NK-92 (cell line): Measurements from ENCODE around the gene RGS19.
"Not testable (repeated sequence)": the region's sequence is repeated elsewhere in the genome, so short reads cannot be mapped to it uniquely, and the experiment has no call there.

Experiments
- DNase-seq: peaks from one replicate; lab custom pipeline; 2025; ENCODE audit not compliant: unreplicated experiment; lab: John Stamatoyannopoulos, UW

Gene RGS19

DNA sequence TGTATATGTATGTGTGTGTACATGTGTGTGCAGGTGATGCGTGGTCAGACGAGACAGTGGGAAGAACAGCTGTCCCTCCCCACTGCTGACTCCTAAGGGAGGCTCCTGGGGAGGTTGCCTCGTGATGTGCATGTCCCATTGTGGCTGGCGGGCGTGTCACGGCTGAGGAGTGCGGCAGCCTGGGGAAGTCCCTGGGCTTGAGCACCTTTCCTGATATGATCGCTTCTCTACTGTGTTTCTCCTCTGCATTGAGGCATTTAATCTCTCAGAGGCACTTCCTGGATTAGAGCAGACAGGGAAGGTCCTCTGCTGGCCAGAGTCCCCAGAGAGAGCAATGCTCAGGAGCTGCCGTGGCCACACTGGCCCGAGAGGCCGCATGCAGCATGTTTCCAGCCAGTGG, 16.6 kb upstream of the RGS19 start:
- no peak for DNase-seq

DNA sequence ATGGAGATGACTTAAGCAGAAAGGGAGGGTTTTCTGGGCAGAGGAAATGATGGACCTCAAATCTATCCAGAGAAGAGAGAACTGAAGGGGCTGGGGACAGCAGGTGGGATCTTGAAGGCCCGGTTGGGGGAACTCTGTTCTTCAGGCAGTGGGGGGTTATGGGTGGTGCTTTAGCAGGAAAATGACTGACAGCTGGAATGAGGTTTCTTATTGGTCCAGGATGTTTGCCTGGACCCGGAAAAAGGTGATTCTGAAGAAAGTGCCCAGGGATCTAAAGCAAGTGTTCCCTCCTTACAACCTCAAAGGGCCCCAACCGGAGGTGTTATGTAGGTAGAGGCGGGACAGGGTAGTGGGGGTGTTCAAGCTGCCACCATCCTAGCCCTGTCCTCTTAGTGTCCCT, 16.1 kb upstream of the RGS19 start:
- DNase-seq = no peak

DNA sequence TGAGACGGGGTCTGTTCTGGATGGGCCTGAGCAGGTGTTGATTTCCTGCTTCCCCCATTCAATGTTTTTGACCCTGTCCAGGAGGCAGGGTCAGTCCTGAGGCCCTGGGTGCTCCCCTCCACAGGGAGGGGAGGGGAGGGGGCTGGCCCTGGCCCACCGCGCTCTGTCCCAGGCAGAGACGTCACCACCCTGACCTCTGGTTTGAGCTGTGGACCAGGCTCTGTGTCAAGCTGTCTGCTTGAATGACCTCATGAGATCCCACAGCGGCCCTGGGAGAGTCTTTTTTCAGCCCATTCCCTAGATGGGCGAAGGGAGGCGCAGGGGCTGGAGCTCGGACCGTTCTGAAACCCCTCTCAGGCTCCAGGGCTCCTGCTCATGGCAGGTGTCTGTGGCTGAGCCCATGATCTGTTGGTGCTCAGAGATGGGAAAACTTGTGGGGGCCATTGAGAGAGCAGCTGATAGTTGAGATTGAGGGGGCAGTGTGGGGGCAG, 13.7 kb upstream of the RGS19 start:
- DNase-seq = no peak

DNA sequence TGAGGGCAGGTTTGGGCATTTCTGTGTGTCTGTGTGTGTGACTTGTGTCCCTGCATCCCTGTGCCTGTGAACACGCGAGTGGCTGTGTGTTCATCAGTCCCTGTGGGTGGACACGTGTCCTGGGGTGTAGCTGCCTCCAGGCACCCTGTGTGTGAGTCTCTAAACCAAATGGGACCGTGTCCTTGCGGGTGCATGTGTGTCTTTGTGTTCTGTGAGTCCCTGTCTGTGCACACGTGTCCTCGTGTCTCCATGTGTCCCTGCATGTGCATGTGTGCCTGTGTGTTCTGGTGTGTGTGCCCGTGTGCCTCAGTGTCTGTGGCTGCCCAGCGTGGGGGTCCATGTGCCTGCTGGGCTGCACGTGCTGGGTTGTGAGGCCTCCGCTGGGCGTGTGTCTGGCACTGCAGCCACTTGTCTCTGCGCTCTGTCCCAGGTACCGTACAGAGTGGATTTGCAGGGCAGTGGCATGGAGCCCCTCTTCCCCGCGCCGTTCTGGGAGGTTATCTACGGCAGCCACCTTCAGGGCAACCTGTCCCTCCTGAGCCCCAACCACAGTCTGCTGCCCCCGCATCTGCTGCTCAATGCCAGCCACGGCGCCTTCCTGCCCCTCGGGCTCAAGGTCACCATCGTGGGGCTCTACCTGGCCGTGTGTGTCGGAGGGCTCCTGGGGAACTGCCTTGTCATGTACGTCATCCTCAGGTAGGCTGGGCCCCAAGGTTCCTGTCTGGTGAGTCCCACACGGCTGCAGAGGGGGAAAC, 13.1 kb upstream of the RGS19 start:
- no peak for DNase-seq

DNA sequence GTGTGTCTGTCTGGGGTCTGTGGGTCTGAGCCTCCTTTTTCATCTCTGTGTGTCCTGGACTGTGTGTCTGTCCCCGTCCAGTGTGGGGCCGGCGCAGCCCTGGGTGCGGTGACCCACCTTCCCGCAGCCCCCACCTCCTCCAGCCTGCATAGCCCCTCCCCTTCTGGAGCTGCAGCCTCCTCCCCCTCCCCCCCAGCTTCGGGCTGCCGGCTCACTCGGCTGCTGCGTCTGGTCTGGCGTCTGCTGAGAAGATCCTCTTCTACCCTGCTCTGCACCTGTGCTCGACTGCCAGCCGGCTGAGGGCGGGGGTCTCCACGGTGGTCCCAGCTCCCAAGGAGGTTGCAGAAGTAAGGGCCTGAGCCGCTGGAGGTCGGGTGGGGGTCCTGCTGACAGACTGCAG, 12.5 kb upstream of the RGS19 start:
- DNase-seq = no peak

DNA sequence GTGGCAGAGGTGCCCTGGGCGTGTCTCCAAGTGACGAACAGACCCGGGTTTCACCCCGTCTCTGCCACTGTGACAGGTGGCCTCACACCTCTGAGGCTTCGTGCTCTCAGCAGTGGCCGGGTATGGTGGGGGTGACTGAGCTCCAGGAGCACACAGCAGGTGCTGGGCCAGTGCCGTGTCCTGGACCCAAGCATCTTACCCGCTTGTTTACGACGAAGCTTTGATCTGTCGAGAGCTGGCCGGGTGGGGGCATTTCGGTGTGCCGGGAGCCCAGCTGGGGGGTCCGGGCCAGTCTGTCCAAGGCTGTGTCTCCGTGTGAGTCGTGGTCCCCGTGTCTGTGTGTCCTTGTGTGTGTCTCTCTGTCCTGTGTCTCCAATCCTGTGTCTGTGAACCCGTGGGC, 12.0 kb upstream of the RGS19 start:
- DNase-seq = no peak

DNA sequence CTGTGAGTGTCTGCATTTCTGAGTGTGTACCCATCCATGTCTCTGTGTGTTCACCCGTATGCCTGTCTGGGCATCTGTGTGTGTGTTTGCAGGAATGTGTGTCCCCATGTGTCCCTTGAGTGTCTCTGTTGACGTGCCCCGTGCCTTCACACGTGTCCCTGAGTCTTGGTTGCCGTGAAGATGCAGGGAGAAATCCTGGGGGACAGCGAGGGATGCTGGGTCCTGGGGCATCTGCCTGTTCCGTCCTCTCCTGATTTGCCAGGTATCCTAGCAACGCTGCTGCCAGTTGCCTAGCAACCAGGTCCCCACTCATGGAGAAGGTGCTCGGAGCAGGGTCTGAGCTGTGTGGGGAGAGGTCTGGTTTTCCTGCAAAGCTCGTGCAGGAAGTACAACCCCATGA, 10.8 kb upstream of the RGS19 start:
- no peak for DNase-seq

DNA sequence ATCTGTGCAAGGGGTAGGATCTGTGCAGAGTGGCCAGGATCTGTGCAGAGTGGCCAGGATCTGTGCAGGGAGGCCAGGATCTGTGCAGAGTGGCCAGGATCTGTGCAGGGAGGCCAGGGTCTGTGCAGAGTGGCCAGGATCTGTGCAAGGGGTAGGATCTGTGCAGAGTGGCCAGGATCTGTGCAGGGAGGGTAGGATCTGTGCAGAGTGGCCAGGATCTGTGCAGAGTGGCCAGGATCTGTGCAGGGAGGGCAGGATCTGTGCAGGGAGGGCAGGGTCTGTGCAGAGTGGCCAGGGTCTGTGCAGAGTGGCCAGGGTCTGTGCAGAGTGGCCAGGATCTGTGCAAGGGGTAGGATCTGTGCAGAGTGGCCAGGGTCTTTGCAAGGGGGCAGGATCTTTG, 9.3 kb upstream of the RGS19 start:
- not testable (repeated sequence) for DNase-seq

DNA sequence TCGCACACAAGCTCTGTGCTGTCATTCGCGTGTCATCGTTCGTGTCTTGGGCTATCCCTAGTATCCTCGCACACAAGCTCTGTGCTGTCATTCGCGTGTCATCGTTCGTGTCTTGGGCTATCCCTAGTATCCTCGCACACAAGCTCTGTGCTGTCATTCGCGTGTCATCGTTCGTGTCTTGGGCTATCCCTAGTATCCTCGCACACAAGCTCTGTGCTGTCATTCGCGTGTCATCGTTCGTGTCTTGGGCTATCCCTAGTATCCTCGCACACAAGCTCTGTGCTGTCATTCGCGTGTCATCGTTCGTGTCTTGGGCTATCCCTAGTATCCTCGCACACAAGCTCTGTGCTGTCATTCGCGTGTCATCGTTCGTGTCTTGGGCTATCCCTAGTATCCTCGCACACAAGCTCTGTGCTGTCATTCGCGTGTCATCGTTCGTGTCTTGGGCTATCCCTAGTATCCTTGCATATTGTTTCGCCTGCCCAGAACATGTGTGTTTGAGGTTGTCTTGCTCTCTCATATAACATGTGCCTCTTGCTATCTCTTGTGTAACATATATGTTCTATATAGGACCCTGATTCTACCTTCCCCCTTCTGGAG, 8.0 kb upstream of the RGS19 start:
- not testable (repeated sequence) for DNase-seq

DNA sequence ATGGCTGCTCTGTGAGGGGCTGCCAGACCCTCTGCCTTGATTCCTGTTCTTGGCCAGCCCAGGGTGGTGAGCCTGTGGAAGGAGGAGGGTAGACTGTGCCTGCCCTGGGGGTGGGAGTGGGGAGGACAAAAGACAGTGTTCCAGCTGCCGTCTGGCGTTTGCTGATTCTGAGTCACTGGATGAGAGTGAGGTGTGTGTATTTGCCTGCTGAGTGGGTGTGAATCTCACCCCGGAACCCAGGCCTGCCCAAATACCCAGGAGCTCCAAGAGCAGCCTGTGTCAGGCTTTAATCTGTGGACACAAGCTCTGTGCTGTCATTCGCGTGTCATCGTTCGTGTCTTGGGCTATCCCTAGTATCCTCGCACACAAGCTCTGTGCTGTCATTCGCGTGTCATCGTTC, 7.5 kb upstream of the RGS19 start:
- no peak for DNase-seq

DNA sequence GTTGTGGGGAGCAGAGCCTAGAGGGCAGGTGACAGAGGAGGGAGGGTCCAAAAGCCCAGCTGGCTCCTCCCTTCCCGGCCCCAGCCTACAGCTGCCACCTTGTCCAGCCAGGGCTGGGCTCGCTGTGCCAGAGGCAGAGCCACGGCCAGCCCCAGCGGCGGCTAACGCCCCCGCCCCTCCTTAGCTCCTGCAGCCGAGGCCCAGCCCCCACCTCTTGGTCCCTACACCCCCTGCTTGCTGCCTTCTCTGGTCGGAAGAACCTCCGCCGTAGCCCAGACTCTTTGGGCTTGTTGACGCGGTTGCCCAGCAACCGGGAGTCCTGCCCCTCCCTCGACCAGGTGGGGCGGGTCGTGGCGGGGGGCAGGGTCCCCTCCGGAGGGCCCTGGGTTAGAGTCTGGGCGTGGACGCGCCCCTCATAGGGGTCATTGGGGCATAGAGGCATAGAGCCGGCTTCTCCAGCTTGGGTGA, 5.4 kb upstream of the RGS19 start:
- no peak for DNase-seq

DNA sequence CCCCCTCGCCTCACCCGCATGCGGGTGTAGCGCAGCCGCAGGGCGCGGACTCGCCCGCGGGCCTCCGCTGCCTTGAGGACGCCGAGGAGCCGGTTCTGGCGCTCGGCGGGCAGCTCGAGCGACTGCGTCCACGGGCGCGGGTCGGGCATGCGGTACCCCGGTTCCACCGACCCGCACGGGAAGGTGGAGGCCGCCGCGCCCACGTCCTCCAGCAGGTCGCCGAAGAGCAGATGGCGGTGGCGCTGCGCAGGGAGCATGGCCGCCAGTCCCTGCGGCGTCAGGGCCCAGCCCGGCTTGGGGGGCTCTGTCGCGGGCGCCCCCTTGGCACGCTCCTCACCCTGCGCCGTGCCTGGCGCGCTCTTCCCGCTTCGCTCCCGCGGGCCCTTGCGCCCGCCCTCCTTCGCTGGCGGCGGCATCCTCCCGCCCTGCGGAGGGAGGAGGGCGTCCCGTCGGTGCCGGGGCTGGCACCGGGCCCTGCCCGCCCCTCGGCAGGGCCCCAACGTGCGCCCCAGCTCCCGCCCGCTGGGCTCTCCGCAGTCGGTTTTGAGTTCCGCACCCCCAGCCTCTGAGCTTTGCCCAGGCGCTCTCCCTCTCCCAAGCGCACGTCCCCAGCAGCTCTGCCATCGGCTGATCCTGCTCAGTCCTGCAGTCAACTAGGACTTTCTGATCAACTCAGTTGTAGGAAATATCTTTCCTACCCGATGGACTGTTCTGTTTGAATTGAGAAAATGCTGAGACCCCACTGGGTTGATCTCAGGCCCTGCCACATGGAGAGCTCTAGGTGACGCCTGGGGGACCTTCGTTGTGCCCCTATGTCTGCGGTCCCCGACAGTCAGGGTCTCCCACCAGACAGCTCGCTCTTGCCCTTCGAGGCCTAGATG, 4.7 kb upstream of the RGS19 start, which contains the start of gene LKAAEAR1:
TSS of gene LKAAEAR1 (minus strand) at position 595 of the 881 bp plus-strand sequence. CDS start at position 416, 179 bp downstream.
- DNase-seq = no peak

DNA sequence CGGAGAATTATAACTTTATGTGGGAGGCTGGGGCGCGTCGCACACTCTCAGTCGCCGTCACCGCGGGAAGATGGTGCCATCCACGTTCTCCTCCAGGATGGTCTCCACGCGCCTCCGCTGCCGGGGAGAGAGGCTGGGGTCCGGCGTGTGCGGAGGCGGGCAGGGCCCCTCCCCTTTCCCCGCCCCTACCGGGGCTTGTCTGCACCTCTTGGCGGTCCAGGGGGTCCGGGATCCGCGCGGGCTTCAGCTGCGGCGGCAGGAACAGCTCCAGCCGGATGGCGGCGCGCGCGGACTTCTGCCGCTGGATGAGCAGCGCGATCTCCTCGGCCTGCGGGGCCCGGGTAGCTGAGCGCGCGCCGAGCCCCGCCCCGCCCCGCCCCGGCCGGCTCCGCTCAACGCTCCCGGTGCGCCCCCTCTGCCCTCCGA, 4.1 kb upstream of the RGS19 start:
- DNase-seq = no peak

DNA sequence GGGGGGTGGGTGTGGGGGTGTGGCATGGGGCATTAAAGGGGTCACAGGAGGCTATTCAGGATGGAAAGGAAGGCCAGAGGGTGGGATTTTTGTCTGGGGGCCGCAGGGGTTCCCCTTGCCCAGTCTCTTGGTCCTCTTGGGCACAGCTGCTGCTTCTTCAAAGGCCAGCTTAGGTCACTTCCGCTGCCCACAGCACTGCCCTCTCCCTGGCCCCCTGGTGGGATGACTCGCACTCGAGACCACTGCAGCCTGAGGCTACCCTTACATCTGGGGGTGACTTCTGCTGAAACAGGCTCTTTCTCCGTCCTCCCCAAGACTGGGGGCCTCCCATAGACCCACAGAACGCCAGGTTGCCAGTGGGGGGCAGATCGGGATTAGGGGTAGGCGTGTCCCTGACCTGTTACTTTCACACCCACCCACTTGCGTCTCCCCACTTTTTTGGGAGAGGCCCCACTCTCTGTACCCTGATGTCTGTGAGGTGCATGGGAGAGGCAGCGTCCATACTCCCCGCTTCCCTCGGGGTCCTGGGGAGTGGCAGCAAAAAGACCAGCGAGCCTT, 3.6 kb upstream of the RGS19 start:
- DNase-seq = no peak

DNA sequence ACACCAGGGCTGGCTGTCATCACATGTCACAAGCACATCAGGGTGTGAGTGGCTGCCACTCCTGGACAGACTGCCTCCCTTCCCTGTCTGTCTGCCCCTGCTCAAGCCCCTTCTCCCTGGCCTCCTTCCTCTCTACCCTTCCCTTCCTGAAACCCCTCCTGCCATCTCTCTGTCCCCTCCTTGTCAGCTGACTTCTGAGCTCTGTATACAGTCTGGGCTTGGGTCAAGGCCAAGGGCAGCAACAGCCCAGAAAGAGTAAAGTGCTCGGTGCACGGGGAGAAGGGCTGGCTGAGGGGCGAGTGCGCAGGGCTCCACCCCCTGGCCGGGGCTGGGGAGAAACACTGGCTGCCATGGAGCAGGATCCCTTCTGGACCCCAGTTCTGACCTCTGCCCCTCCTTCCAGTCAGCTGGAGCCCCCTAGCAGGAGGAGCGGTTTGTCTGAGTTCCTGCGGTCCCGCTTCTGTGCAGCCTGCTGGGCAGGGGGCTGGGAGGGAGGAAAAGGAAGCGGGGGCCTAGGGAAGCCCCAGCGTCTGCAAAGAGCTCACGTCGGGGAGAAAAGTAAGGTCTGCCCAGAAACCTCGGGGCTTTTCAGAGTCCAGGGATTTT, 2.9 kb upstream of the RGS19 start:
- DNase-seq = no peak

DNA sequence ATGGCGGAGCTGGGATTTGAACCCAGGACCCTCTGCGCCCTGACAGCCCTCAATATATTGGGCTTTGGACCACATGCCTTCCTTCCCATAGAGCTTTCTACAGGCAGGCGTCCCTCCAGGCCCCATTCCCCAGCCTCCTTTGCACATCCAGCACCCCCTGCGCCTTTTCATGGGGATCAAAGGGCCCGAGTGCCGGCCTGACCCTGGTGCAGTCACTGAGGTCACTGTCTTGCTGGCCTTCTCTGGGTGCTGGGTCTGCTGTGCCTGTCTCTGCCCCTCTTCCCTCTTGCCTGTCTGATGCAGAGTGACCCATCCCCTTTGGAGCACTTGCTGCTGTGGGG, 2.3 kb upstream of the RGS19 start:
- no peak for DNase-seq

DNA sequence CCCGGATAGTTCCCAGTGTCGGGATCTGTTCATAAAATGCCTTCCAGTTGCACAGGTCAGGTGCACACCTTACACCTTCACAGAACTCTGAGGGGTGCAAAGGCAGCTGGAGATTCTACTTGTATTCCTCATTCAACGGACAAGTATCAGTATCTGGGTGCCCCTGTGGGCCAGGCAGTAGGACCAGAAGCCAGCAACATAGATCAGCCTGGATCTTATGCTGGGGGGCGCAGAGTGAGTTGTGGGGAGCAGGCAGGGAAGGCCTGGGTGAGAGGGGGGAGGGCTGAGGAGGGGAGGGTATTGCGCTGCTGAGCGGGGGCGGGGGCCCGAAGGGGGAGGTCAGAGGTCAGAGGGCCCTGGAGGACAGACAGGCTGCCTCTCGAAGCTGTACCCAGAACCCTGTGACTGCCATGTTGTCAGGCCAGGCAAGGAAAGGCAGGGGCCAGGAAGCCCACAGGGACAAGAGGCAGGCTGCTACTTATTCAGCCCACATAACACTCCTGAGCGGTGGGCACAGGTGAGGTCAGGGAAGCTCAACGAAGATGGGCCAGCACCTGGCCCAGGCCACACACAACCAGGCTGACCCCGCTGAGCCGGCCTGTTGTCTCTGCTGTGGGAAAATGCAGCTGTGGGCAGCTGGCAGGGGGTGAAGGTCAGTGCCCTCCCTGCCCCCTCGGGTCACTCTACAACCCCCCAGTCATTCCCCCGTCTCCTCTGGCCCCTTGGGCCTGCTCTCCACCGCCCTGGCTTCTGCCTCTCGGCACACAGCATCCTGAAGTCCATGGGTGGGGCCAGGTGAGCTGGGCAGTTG, 1.7 kb upstream of the RGS19 start:
- no peak for DNase-seq

DNA sequence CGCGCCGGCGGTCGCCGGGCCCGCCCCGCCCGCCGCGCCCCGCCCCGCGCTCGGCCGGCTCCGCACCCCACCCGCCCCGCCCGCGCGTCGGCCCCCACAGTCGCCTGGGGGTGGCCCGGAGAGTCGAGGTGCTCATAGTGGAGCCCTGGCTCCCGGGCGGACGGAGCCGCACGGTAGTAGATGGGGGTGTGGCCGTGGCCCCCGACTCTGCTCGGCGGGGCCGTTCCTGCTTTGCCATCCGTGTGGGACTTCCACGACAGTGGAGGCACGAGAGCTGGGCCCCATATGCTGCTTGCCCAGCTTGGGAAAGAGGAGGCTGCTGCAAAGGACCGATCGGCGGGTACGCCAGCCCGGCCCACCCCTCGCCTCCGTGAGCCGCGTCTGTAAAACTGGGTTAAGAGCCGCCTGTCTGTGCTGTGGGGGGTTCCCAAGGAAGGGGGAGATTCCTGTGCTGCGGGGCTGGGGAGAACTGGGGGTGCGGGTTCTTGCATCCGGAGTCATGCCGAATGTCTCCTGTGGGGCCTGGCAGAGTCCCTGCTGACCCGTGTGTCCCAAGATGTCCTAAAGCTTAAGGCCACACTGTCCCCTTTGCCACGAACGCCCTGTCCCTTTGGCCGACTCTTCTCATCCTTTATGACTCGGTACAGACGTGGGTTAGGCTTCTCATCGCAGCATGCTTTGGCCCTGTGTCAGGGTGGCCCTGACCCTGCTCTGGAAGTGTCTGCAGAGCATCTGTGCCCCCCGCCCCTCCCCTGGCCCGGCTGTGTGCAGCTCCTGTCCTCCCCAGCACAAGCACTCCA, 895 bp upstream of the RGS19 start, which contains the start of gene OPRL1:
TSS of gene OPRL1 (plus strand) at position 70 of the 800 bp plus-strand sequence. CDS start 12,639 bp downstream, outside the sequence.
- DNase-seq = no peak

DNA sequence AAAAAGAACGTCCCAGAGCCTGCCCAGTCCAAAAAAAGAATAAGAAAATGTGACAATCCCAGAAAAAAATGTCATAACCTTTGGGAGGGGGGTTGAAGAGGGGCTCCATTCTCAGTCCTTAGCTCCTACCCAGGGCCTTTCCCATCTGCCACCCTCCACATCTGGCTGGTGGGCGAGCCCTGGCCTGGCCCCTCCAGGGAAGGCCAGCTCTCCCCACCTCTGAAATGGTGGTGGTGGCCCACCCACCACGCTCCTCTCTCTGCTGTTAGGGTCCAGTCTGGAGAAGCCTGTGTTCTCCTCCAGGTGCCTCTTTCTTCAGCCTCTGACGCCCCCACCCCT, 415 bp downstream of the RGS19 start:
- no peak for DNase-seq
